ENCODE results near the gene NOS3. TPM values are rescaled to one million over a fixed set of nuclear protein-coding genes. Genes with fewer than 3 reads are reported as not detected.
A peak's percentile ranks its signal among the peaks of the same experiment; 100 is the strongest.
"Not testable (repeated sequence)": the region's sequence is repeated elsewhere in the genome, so short reads cannot be mapped to it uniquely, and the experiment has no call there.

Gene NOS3
- total RNA-seq, 1 donor from 2014 or later = 0.78 TPM

- no peak for DNase-seq
Observed at GRCh38 chr7:151001546-151001945, 10.7 kb downstream of the NOS3 start.

DNA sequence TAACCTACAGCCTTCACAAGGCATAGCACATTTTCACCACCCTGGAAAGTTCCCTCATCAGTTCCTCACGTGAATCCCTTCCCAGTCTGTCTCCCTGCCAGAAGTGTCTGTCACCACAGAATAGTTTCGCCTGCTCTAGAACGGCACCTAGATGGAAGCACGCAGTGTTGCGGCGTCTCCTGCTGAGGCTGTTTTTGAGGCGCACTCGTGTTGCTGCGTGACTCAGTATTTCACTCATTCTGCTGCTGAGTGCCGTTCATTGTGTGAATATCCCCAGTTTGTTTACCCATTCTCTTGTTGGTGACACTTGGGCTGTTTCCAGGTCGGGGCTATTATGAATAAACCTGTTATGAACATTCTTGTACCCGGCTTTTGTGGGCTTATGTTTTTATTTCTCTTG is 12.8 kb downstream of the NOS3 start:
- DNase-seq = no peak

DNA sequence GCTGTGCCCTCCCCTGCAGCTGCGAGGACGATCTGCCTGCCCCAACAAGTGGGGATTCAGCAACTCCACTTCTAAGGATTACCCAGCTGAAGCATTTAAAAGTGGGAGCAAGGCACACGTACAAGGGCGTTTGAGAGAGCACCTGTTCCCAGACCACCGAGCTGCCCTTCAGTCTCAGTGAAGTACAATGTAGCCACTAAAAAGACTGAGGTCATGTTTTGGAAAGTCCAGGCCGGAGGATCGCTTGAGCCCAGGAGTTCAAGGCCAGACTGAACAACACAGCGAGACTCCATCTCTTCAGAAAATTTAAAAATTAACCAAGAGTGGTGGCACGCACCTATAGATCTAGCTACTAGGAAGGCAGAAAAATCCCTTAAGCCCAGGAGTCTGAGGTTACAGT is 14.7 kb downstream of the NOS3 start:
- no peak for DNase-seq

DNA sequence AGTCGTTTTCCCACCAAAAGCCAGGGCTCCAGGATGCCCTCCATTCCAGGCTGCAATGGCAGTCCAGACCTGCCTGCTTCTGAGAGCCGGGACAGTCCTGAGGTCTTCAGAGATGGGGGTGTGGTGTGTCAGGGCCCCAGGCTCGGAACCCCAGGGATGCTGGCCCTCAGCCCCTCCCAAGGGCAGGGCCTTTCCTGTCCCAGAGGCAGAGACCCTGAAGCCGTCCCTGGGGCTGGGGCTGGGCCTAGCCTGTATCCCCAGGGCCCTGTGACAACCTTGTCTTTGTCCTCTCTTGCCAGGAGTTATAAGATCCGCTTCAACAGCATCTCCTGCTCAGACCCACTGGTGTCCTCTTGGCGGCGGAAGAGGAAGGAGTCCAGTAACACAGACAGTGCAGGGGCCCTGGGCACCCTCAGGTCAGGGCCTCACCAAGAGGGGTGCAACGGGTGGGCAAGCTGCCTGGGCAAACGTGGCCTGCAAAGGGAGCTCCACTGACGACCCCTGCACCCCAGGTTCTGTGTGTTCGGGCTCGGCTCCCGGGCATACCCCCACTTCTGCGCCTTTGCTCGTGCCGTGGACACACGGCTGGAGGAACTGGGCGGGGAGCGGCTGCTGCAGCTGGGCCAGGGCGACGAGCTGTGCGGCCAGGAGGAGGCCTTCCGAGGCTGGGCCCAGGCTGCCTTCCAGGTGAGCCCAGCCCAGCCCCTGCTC is 15.9 kb downstream of the NOS3 start:
- no peak for DNase-seq

GRCh38 chr7:151007469-151007898 is 16.7 kb downstream of the NOS3 start:
- DNase-seq = no peak

DNA sequence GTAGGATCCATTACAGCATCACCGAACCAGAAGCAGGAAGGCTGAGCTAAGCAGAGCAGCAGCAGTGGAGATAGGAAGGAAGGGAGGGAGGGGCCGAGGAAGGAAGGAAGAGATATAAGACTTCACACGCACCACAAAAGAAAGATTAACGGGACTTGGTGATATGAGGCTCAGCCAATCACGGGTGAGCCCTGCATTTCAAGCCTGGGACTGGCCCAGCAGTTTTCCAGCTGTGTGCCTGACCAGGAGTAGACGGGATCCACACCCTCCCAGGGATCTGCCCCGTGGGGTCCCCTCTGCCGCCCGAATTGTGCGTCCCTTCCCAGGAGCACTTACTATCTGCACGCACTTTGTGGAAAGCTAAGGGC is 17.3 kb downstream of the NOS3 start:
- DNase-seq = no peak

DNA sequence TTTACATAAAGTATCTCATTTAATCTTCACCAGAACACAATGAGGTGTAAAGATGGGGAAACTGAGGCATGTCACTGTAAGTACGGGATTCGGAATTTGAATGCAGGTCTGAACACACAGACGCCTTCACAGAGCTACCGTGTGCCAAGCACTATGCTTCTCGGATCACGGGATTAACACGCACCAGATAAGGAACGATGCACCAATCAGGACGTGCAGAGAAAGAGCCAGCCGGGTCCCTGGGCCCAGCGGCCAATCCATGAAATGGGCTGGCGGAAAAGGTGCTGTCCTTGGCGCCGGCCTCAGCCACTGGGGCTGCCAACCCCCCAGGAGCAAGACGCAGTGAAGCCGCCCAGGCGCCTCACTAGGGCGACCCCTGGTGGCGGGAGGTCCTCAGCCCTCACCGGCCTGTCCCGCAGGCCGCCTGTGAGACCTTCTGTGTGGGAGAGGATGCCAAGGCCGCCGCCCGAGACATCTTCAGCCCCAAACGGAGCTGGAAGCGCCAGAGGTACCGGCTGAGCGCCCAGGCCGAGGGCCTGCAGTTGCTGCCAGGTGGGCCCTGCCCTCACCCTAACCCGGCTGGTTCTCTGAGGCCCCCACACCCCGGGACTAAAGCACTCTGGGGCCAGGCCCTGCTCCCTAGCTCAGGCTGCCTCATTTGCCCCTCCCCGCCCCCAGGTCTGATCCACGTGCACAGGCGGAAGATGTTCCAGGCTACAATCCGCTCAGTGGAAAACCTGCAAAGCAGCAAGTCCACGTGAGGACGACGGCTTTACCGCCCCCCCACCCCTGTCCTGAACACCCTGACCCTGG is 17.9 kb downstream of the NOS3 start:
- DNase-seq = peak; percentile 13

- DNase-seq = no peak
Observed at GRCh38 chr7:151009327-151010036, 18.7 kb downstream of the NOS3 start.

- no peak for DNase-seq
Observed at GRCh38 chr7:151010037-151010306, 19.2 kb downstream of the NOS3 start.

- no peak for DNase-seq
Observed at GRCh38 chr7:151010307-151011096, 19.7 kb downstream of the NOS3 start.

- no peak for DNase-seq
Observed at GRCh38 chr7:151011097-151011409, 20.2 kb downstream of the NOS3 start.

DNA sequence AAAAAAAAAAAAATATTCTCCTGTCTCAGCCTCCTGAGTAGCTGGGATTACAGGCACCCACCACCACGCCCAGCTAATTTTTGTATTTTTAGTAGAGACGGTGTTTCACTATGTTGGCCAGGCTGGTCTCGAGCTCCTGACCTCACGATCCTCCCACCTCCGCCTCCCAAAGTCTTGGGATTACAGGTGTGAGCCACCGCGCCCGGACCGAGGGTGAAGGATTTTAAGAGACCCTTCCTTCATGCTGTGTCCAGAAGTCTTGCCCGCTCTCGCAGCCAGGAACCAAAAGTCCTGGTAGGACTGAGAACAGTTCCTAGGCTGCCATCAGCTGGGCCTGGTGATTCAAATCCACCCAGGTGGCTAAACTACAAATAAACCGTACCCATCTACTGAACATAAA is 20.8 kb downstream of the NOS3 start:
- DNase-seq = not testable (repeated sequence)

GRCh38 chr7:151012031-151012692 is 21.3 kb downstream of the NOS3 start:
- no peak for DNase-seq

DNA sequence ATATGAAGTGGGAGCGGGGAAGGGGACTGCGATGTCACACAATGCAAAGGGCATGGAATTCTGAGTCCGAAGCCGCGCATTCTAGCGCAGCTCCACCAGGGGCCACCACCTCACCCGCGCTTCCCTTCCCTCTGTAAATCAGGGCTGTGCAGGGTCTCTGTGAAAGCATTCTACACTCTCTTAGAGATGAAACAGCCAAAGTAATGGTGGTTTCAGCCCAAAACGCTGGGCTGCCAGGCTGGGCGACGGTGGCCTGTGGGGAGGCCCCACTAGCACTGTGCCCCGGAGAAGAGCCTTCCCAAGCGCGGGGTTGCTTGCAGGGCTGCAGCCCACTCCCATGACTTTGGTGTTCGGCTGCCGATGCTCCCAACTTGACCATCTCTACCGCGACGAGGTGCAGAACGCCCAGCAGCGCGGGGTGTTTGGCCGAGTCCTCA is 22.1 kb downstream of the NOS3 start:
- DNase-seq = no peak

DNA sequence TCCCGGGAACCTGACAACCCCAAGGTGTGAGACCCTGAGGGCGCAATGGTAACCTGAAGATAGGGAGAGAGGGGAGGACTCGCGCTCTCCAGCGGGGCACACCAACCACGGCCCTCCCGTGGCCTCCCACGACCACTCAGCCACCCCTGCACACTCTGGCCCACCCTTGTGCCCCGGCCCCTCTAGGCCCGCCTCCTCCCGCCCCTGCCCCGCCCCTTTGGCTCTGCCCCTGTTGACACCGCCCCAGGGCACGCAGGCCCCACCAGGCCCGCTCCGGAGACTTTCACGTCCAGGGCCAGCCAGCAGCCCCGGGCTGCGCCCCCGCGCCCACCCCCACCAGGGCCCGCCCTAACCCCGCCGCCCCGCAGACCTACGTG is 22.5 kb downstream of the NOS3 start:
- DNase-seq = no peak

GRCh38 chr7:151013733-151014497 is 23.1 kb downstream of the NOS3 start:
- DNase-seq = peak; percentile 62

GRCh38 chr7:151014950-151015349 is 24.1 kb downstream of the NOS3 start:
- DNase-seq = no peak

- no peak for DNase-seq
Observed at GRCh38 chr7:151015967-151016366, 25.1 kb downstream of the NOS3 start.

- DNase-seq = no peak
Observed at GRCh38 chr7:151016505-151016904, 25.7 kb downstream of the NOS3 start.

GRCh38 chr7:151016942-151017341 is 26.1 kb downstream of the NOS3 start:
- DNase-seq = no peak

- no peak for DNase-seq
Observed at GRCh38 chr7:151017370-151017952, 26.6 kb downstream of the NOS3 start.

All from occipital lobe (tissue), 2 donors.